Measurements from ENCODE around the gene ARID1B. TPM values are rescaled to one million over a fixed set of nuclear protein-coding genes. Genes with fewer than 3 reads are reported as not detected.

ARID1B gene
- total RNA-seq, 1 experiment from 2014 or later = 42.8 TPM

- intact Hi-C loops (cut with micrococcal nuclease; ENCODE audit: unreplicated experiment) = no loop called here
- Histone ChIP-seq H4K20me1 (ENCODE audit: insufficient read depth) (peaks cover 24% of the 10 kb centered on the region), H3K9me3 (ENCODE audit: insufficient read depth, low read depth) (no peaks in the 10 kb centered on the region), H3K36me3 (ENCODE audit: low read depth) (no peaks in the 10 kb centered on the region), H3K9me2 (ENCODE audit: insufficient read depth) (no peaks in the 10 kb centered on the region), H3K27me3 (ENCODE audit: insufficient read depth, low read depth) (no peaks in the 10 kb centered on the region), H3F3A (ENCODE audit: insufficient read depth, low read depth) (peaks cover 12% of the 10 kb centered on the region; the same call in 1 of the 2 replicates), H3K4me2 (no peak overlapping the region), H3K27ac (no peak overlapping the region), H3K4me3 (no peak overlapping the region), H2AFZ (no peak overlapping the region), H3K4me1 (replicated peaks; ENCODE audit: insufficient read depth) (peaks cover 25% of the 10 kb centered on the region), H3K79me2 (ENCODE audit: low read depth) (peaks cover 55% of the 10 kb centered on the region)
- DNase-seq = no peak
- no TSS peak for BruUV-seq (replicated peaks)
- TF ChIP-seq EZH2 (IDR thresholded peaks at IDR 0.05; ENCODE audit: low read depth) = no peak
- TF ChIP-seq, protein P1, sequence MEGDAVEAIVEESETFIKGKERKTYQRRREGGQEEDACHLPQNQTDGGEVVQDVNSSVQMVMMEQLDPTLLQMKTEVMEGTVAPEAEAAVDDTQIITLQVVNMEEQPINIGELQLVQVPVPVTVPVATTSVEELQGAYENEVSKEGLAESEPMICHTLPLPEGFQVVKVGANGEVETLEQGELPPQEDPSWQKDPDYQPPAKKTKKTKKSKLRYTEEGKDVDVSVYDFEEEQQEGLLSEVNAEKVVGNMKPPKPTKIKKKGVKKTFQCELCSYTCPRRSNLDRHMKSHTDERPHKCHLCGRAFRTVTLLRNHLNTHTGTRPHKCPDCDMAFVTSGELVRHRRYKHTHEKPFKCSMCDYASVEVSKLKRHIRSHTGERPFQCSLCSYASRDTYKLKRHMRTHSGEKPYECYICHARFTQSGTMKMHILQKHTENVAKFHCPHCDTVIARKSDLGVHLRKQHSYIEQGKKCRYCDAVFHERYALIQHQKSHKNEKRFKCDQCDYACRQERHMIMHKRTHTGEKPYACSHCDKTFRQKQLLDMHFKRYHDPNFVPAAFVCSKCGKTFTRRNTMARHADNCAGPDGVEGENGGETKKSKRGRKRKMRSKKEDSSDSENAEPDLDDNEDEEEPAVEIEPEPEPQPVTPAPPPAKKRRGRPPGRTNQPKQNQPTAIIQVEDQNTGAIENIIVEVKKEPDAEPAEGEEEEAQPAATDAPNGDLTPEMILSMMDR (conservative IDR thresholded peaks at IDR 0.05) = no peak
- ChIA-PET CTCF (no interaction called here), POLR2A (ENCODE audit: unreplicated experiment) (no interaction called here)
These were observed 52.9 kb downstream of the ARID1B start for GRCh38 chr6:156830126-156830525.

DNA sequence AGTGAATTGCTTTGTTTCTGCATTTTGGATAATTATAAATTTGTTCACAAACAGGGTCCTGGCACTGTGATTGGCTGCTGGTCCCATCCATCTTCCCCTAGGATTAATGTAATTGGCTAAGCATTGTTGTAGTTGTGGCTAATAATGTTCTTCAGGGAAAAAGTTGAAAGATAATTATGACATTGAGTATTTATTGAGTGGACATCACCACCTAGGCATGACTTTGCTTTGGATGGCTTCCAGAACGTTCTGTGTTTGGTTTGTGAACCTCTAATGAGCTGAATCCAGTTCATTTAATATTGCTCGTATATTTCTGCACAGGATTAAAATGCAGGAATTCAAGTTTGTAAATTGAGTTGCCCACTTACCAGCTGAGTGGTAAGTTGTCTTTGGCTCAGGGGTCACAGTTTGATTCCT, 55.1 kb downstream of the ARID1B start:
- Histone ChIP-seq H2AFZ (no peak overlapping the region), H3K27me3 (ENCODE audit: insufficient read depth, low read depth) (no peaks in the 10 kb centered on the region), H3K9me2 (ENCODE audit: insufficient read depth) (no peaks in the 10 kb centered on the region), H3K79me2 (ENCODE audit: low read depth) (peaks cover 36% of the 10 kb centered on the region), H3K36me3 (ENCODE audit: low read depth) (no peaks in the 10 kb centered on the region), H4K20me1 (ENCODE audit: insufficient read depth) (peaks cover 19% of the 10 kb centered on the region), H3K4me1 (replicated peaks; ENCODE audit: insufficient read depth) (peaks cover 17% of the 10 kb centered on the region), H3K27ac (no peak overlapping the region), H3F3A (ENCODE audit: insufficient read depth, low read depth) (peaks cover 10% of the 10 kb centered on the region; the same call in 1 of the 2 replicates), H3K9me3 (ENCODE audit: insufficient read depth, low read depth) (no peaks in the 10 kb centered on the region), H3K4me2 (no peak overlapping the region), H3K4me3 (no peak overlapping the region)
- CTCF ChIA-PET = interaction anchor here (0.8 kb wide), 1 partner anchor 275 kb away, joined by 3 read pairs; no protein-coding TSS in a partner anchor
- intact Hi-C loops (cut with micrococcal nuclease; ENCODE audit: unreplicated experiment) = no loop called here
- no peak for DNase-seq
- TF ChIP-seq, protein P1 (conservative IDR thresholded peaks at IDR 0.05) = no peak
- no peak for TF ChIP-seq EZH2 (IDR thresholded peaks at IDR 0.05; ENCODE audit: low read depth)
- POLR2A ChIA-PET (ENCODE audit: unreplicated experiment) = no interaction called here
- BruUV-seq (replicated peaks) = no TSS peak

GRCh38 chr6:156832669-156833068, 55.5 kb downstream of the ARID1B start:
- H2AFZ ChIP-seq = no peak overlapping the region
- H4K20me1 ChIP-seq (ENCODE audit: insufficient read depth) = peaks cover 16% of the 10 kb centered on the region; the same call in 1 of the 2 replicates
- H3K4me2 ChIP-seq = no peak overlapping the region
- POLR2A ChIA-PET (ENCODE audit: unreplicated experiment) = no interaction called here
- H3K9me3 ChIP-seq (ENCODE audit: insufficient read depth, low read depth) = no peaks in the 10 kb centered on the region
- no peak for DNase-seq
- peaks cover 33% of the 10 kb centered on the region for H3K79me2 ChIP-seq (ENCODE audit: low read depth)
- H3K4me3 ChIP-seq = no peak overlapping the region
- H3K36me3 ChIP-seq (ENCODE audit: low read depth) = no peaks in the 10 kb centered on the region
- no peaks in the 10 kb centered on the region for H3K9me2 ChIP-seq (ENCODE audit: insufficient read depth)
- H3K4me1 ChIP-seq (replicated peaks; ENCODE audit: insufficient read depth) = peaks cover 13% of the 10 kb centered on the region
- no TSS peak for BruUV-seq (replicated peaks)
- no peaks in the 10 kb centered on the region for H3K27me3 ChIP-seq (ENCODE audit: insufficient read depth, low read depth)
- peaks cover 5% of the 10 kb centered on the region; the same call in 1 of the 2 replicates for H3F3A ChIP-seq (ENCODE audit: insufficient read depth, low read depth)
- H3K27ac ChIP-seq = no peak overlapping the region
- CTCF ChIA-PET = interaction anchor here (0.8 kb wide), 1 partner anchor 275 kb away, joined by 3 read pairs; no protein-coding TSS in a partner anchor
- TF ChIP-seq EZH2 (IDR thresholded peaks at IDR 0.05; ENCODE audit: low read depth) = no peak
- TF ChIP-seq, protein P1 (conservative IDR thresholded peaks at IDR 0.05) = no peak
- intact Hi-C loops (cut with micrococcal nuclease; ENCODE audit: unreplicated experiment) = no loop called here

Measured in PC-9 (cell line).